Stimulated activated CD4-positive, alpha-beta T cell treated with anti-CD3 and anti-CD28 coated beads, Interleukin-2, amount 100 ng/mL, for 48 hours (primary cell): Measurements from ENCODE around the gene PDGFA.

Source experiments
- DNase-seq, 2 donors: peaks; one replicate each; pipeline ENCODE4 v3.0.0-alpha.2; 2020

Gene PDGFA

GRCh38 chr7:485188-486081 is 34.2 kb downstream of the PDGFA start:
- no peak for DNase-seq

GRCh38 chr7:484356-485101 is 35.1 kb downstream of the PDGFA start:
- no peak for DNase-seq

- DNase-seq = no peak
Measured at GRCh38 chr7:483656-484355, 35.8 kb downstream of the PDGFA start.

GRCh38 chr7:482521-483083 is 37.0 kb downstream of the PDGFA start:
- no peak for DNase-seq

- DNase-seq = no peak
Measured at GRCh38 chr7:481219-481930, 38.3 kb downstream of the PDGFA start.

- no peak for DNase-seq
Measured at GRCh38 chr7:480531-481218, 39.0 kb downstream of the PDGFA start.

GRCh38 chr7:479948-480499 is 39.6 kb downstream of the PDGFA start:
- no peak for DNase-seq

GRCh38 chr7:479115-479947 is 40.3 kb downstream of the PDGFA start:
- DNase-seq = no peak

GRCh38 chr7:477626-478220 is 41.9 kb downstream of the PDGFA start:
- DNase-seq = no peak

GRCh38 chr7:476736-477360 is 42.8 kb downstream of the PDGFA start:
- no peak for DNase-seq

GRCh38 chr7:475951-476441 is 43.6 kb downstream of the PDGFA start:
- no peak for DNase-seq

GRCh38 chr7:475425-475728 is 44.3 kb downstream of the PDGFA start:
- DNase-seq = no peak

- DNase-seq = no peak
Measured at GRCh38 chr7:474605-475424, 44.8 kb downstream of the PDGFA start.

GRCh38 chr7:473870-474604 is 45.6 kb downstream of the PDGFA start:
- no peak for DNase-seq

GRCh38 chr7:473211-473734 is 46.4 kb downstream of the PDGFA start:
- DNase-seq = no peak

- no peak for DNase-seq
Measured at GRCh38 chr7:472640-472957, 47.0 kb downstream of the PDGFA start.

GRCh38 chr7:471866-472639 is 47.6 kb downstream of the PDGFA start:
- no peak for DNase-seq
